K562 treated with DMSO at 1 percent for 48 hours (cell line): ENCODE results near the gene MRPL49. TPM values are rescaled to one million over a fixed set of nuclear protein-coding genes. Genes with fewer than 3 reads are reported as not detected.

ENCODE experiments used
- total RNA-seq: library from RNA; unstranded; fragments of 300-600 nt; gene quantifications from 2 replicates; pipeline ENCODE4 v1.2.3, GENCODE V29; 2022; ENCODE audit warnings: low replicate concordance; ENCODE audit errors: extremely low read depth

The MRPL49 gene
- not detected in 2 replicates for total RNA-seq

DNA sequence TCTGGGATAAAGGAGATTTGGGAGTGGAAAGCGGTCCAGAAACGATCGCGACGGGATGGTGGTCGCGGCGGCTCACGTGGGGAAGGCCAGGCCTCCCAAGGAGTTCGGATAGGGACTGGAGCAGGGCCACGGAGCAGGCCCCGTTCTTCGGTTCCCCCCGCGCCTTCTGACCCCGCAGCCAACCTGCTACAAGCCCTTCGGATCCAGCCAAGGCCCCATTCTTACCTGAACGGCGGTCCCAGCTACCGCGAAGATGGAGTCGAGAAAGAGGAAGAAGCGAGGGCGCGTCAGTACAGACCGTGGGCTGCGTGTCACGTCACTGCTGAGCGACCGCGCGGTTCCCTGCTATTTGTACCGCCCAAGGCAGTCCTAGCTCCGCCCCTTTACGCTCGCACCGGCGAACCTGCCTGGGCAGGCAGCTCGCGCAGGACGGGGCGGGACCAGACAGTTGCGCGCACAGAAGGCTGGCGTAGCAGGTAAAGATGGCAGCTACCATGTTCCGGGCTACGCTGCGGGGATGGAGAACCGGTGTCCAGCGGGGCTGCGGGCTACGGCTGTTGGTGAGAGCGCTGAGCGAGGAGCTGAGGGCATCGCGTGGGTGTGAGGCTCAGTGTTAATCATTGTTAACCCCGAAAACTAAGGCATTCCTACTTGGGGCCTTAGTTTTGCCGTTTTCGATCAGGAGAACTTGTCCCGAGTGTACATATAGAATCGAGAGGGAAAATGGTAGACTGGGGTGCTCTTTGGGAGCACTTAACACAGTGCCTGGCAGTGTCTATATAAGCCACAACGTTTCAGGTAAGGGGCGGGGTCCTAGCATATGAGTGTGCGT lies at the start of gene MRPL49, which contains the start of gene FAU:
Gene MRPL49 (plus strand): TSS at position 457 of the 832 bp plus-strand sequence. CDS start 26 bp downstream, at position 483.
Gene FAU (minus strand): TSS at position 270 of the 832 bp plus-strand sequence. CDS start 321 bp downstream, outside the sequence.

DNA sequence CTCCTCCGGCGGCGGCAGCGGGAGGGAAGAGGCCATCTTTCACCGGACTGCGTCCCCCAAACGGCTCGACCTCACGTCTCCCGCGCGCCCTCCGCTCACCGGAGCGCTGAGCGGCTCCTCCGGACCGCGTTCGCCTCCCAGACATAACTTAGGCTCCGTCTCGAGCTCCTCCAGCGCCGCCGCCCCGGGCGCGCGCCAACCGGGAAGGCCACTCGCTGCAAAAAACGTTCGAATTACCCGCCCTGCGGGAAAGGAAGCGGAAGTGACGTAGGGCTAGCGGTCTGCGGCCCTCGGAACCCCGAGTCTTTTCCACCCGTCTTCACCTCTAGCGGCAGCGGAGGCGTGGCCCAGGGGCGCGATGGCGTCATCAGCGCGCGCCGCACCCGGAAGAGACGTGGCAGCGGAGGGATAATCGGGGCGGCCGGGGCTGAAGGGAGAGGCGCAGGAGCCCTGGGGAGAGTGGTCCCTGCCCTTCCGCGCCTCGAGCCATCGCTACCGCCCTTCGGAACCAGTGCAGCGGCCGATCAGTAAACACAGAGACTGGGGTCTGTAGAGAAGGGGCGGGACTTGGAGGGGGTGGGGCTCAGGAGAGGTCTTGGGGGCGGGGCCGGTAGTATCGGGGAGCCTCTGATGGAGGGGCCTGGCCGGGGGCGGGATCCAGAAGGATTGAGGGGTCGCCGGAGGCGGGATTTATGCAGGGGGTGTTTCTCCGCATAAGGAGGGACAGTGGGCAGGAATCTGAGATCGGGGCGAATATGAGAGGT lies 38.1 kb upstream of the MRPL49 start, which contains the start of the genes CDCA5 and ZFPL1:
Gene CDCA5 (minus strand): TSS at position 207 of the 764 bp plus-strand sequence. CDS start 62 bp downstream, at position 145.
Gene ZFPL1 (plus strand): TSS at position 389 of the 764 bp plus-strand sequence. CDS start 477 bp downstream, outside the sequence.

DNA sequence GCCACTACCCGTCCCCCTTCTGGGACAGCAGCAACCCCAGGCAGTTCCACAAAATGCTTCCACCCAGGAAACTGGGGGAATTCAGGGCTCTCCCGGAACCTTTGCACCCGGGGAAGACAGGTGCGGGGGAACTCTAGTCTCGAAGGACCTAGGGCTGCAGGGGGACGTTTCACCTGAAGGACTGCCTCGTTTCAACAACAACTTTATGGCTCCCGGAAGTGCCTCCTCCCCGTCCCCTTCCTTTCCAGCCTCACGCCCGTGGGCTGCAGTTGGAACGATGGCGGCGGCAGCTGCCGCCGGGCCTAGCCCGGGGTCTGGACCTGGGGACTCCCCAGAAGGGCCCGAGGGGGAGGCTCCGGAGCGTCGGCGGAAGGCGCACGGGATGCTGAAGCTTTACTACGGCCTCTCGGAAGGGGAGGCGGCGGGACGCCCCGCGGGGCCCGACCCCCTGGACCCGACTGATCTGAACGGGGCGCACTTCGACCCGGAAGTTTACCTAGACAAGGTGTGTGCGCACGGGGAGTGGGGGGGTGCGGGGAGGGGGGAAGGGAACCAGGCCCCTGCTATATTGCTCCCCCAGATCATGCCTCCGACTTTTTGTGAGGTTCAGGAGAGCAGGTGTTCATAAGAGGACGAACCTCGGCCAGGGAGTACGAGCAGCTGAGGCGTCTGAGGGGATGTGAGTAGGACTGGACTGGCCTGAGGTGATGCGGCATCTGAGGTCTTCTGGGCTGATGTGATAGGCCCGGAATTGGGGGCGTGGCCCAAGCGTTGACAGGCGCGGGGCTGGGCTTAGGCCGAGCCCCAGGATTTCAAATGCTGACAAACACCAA lies 25.9 kb upstream of the MRPL49 start, which contains the start of gene VPS51:
Gene VPS51 (plus strand): TSS at position 241 of the 833 bp plus-strand sequence. CDS start 37 bp downstream, at position 278.

DNA sequence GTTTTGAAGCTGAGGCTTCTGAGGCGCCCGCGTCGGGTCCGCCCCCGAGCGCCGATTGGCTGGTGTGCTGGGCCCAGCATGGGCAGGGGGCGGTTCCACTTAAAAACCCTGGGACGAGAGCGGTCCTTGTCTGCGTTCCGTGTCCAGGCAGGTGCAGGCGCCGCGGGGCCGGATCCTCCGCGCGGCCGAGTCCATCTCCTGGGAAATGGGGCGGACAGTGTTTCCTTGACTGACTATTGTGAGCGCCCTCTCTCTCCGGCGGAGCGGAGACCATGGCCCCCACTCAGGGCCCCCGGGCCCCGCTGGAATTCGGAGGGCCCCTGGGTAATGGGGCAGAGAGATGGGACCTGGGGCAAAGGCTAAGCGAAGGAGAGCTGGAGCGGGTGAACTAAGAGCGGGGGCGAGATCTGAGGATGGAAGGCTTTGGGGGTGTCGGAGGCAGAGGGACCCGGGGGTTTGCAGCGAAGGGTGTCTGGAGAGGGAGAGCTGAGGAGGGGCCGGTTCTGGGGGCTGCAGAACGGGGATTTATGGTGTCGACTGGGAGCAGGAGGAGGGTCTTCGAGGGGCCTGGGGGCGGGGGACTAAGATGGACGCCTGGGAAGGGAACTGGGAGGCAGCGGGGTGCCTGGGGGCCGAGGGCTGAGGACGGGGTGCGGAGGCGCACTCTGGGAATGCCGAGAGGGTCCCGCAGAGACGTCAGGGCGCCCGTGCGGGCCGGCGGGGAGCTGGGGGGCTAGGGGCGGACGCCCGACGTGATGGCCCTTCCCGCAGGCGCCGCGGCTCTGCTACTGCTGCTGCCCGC lies 10.2 kb upstream of the MRPL49 start, which contains the start of gene TM7SF2:
Gene TM7SF2 (plus strand): TSS at position 129 of the 802 bp plus-strand sequence. CDS start 144 bp downstream, at position 273.

DNA sequence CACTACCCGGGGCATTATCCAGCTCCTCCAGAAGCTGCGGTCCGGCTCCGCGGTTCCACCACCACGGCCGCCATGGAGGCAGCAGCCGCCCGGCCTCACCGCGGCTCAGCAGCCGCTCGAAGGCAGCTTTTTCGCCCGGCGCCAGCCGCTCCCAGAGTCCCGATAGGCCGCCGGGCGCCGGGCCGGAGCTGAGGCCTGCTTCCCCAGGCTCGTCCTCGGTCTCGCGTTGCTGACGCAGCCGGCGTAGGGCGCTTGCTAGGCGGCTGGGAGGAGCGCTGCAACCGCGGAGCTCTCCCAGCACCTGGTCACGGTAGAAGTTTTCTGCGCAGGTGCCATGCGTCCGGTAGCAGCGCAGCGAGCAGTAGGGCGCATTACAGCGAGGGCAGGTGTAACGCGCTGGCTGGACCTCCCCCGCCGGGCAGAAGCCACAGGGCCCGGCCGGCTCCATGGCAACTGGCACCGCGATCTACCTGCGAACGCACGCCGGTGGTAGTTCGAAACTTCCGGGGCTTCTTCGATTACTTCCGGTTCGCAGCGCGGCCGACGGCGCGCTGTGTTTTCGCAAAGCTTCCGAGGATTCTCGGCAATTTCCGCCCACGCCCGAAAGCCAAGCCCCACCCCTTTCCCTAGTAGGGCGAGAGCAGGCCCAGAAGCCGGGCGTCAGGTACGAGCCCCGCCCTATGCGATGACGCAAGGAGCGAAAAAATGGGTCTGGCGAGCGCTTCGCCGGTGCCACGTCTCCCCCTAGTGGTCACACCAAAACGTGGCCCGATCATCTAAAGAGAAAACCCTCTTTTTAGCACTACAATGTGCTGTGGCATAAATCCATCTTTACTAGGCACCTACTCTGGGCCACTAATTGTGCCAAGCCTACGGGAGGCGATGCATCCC lies 4.7 kb upstream of the MRPL49 start, which contains the start of gene ZNHIT2:
Gene ZNHIT2 (minus strand): TSS at position 496 of the 891 bp plus-strand sequence. CDS start 48 bp downstream, at position 448.

DNA sequence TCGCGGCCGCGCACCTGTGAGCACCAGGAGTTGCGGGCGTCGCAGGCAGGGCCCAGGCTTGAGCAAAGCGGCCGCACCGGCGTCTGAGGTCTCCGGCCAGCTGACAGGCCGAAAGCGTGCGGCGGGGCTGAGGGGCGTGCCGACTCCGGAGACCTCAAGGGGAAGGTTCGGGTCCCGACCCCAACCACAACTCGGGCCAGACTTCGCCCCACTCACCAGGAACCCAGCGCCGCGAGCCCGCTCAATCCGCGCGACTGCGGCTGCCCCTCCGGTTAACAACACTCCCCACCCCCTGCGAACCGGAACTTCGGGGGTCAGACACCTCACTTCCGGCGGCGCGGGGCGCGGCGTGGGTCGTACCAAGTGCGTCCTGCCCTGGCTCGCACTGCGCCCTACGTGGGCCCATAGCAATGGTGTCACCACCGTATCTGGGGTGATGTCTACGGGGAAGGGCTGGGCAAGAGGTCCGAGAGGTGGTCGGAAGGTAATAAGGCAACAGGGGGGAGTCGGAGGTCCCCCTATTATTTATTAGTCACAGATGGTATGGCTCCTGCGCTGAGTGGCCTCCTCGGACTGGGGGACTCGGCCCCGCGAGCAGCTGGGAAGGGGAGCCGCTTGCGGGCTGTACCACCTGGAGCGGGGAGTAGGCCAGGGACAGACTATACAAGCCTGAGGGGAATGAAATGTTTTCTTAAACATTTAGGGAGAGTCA lies 12.3 kb downstream of the MRPL49 start, which contains the start of gene SYVN1:
Gene SYVN1 (minus strand): TSS at position 280 of the 712 bp plus-strand sequence. CDS start 918 bp downstream, outside the sequence.

DNA sequence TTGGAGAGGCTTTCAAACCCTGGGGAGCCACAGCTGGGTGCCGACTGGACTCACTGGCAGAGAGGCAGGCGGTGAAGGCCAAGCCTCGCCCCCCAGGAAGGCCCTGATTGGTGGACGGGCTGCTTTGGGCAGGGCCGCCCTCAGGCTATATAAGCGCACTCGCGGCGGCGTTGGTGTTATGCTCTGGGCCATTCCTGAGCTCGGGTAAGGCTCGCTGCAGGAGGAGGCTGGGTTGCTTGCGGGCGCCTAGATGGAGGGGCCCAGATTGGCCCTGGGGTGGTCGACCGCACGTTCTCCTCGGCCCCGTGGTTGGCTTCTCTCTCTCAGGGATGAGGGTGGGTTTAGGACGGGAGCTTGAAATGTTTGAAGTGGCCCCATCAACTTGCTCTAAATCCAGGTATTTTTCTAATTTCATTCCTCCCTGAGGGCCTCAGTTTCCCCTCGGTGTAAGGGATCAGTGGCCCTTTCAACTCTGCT lies 48.0 kb downstream of the MRPL49 start, which contains the start of gene SPDYC:
Gene SPDYC (plus strand): TSS at position 176 of the 477 bp plus-strand sequence. CDS start 1,125 bp downstream, outside the sequence.

Other genes with a start within 250 kb of the MRPL49 start
- gene EHD1, start 243.7 kb upstream of the MRPL49 start, total RNA-seq = not detected in 2 replicates
- gene ATG2A, start 205.1 kb upstream of the MRPL49 start, total RNA-seq = not detected in 2 replicates
- gene PPP2R5B, start 197.6 kb upstream of the MRPL49 start, total RNA-seq = not detected in 2 replicates
- not detected in 2 replicates for gene GPHA2, start 186.4 kb upstream of the MRPL49 start, total RNA-seq
- not detected in 2 replicates for gene MAJIN, start 150.2 kb upstream of the MRPL49 start, total RNA-seq
- gene BATF2, start 125.3 kb upstream of the MRPL49 start, total RNA-seq = not detected in 2 replicates
- not detected in 2 replicates for gene ARL2, start 108.2 kb upstream of the MRPL49 start, total RNA-seq
- not detected in 2 replicates for gene SNX15, start 94.9 kb upstream of the MRPL49 start, total RNA-seq
- gene SAC3D1, start 81.1 kb upstream of the MRPL49 start, total RNA-seq = not detected in 2 replicates
- gene NAALADL1, start 63.8 kb upstream of the MRPL49 start, total RNA-seq = not detected in 2 replicates
- not detected in 2 replicates for gene CDCA5, start 38.3 kb upstream of the MRPL49 start, total RNA-seq
- gene ZFPL1, start 38.1 kb upstream of the MRPL49 start, total RNA-seq = not detected in 2 replicates
- not detected in 2 replicates for gene VPS51, start 26.1 kb upstream of the MRPL49 start, total RNA-seq
- gene TM7SF2, start 10.4 kb upstream of the MRPL49 start, total RNA-seq = not detected in 2 replicates
- not detected in 2 replicates for gene ZNHIT2, start 4.6 kb upstream of the MRPL49 start, total RNA-seq
- not detected in 2 replicates for gene FAU, start 187 bp upstream of the MRPL49 start, total RNA-seq
- not detected in 2 replicates for gene SYVN1, start 12.2 kb downstream of the MRPL49 start, total RNA-seq
- gene SPDYC, start 47.9 kb downstream of the MRPL49 start, total RNA-seq = not detected in 2 replicates
- gene CAPN1, start 59.6 kb downstream of the MRPL49 start, total RNA-seq = not detected in 2 replicates
- gene POLA2, start 139.6 kb downstream of the MRPL49 start, total RNA-seq = not detected in 2 replicates
- not detected in 2 replicates for gene CDC42EP2, start 192.5 kb downstream of the MRPL49 start, total RNA-seq
- gene DPF2, start 211.5 kb downstream of the MRPL49 start, total RNA-seq = 1,832 TPM in 1 of 2 replicates, not detected in the other
- gene TIGD3, start 232.4 kb downstream of the MRPL49 start, total RNA-seq = not detected in 2 replicates